DOHH2 (cell line): ENCODE measurements around the gene LTC4S.

Source experiments
- H3F3A ChIP-seq: fragments of 200-600 bp; sonication (generic), shearing (Covaris generic); 2 replicates; pipeline ENCODE4 v1.6.0; 2016; ENCODE audit warnings: antibody characterized with exemption, mild to moderate bottlenecking; ENCODE audit not compliant: control insufficient read depth, insufficient read depth
- H3K27ac ChIP-seq: fragments of 200-600 bp; sonication (generic); 2 replicates; pipeline ENCODE4 v1.5.1; 2014; ENCODE audit warnings: low read depth, mild to moderate bottlenecking, low read length, moderate library complexity
- H3K27me3 ChIP-seq: fragments of 200-600 bp; sonication (generic); 2 replicates; pipeline ENCODE4 v1.6.1; 2014; ENCODE audit warnings: mild to moderate bottlenecking, low read length, mixed read lengths; ENCODE audit not compliant: control insufficient read depth
- H3K36me3 ChIP-seq: fragments of 200-600 bp; sonication (generic); 2 replicates; pipeline ENCODE4 v1.6.1; 2014; ENCODE audit warnings: mild to moderate bottlenecking, low read length, moderate library complexity, mixed read lengths; ENCODE audit not compliant: control insufficient read depth
- H3K4me1 ChIP-seq: fragments of 200-600 bp; sonication (generic); 2 replicates; pipeline ENCODE4 v1.6.1; 2014; ENCODE audit warnings: mild to moderate bottlenecking, low read length, mixed read lengths; ENCODE audit not compliant: control insufficient read depth
- H3K4me2 ChIP-seq: fragments of 200-600 bp; sonication (generic); 2 replicates; pipeline ENCODE4 v1.6.0; 2014; ENCODE audit warnings: mild to moderate bottlenecking, low read length, moderate library complexity
- H3K4me3 ChIP-seq: fragments of 200-600 bp; sonication (generic); 2 replicates; pipeline ENCODE4 v1.5.1; 2014; ENCODE audit warnings: mild to moderate bottlenecking, low read length, mixed read lengths
- H3K79me2 ChIP-seq: fragments of 200-600 bp; sonication (generic); 2 replicates; pipeline ENCODE4 v1.6.1; 2014; ENCODE audit warnings: mild to moderate bottlenecking, low read length, mixed read lengths; ENCODE audit not compliant: control insufficient read depth
- H3K9me2 ChIP-seq: fragments of 200-600 bp; sonication (generic); replicated peaks from 2 replicates; pipeline ENCODE4 v1.6.1; 2014; ENCODE audit warnings: mild to moderate bottlenecking, low read length, mixed read lengths; ENCODE audit not compliant: control insufficient read depth
- H3K9me3 ChIP-seq: fragments of 200-600 bp; sonication (generic); 2 replicates; pipeline ENCODE4 v1.6.1; 2014; ENCODE audit warnings: antibody characterized with exemption, low read length, mixed read lengths; ENCODE audit not compliant: control insufficient read depth, insufficient read depth
- H4K20me1 ChIP-seq: fragments of 200-600 bp; sonication (generic); 2 replicates; pipeline ENCODE4 v1.6.0; 2014; ENCODE audit warnings: low read depth, mild to moderate bottlenecking, antibody characterized with exemption, low read length, moderate library complexity; ENCODE audit not compliant: control insufficient read depth, insufficient read depth
- EZH2phosphoT487 ChIP-seq: fragments of 200-600 bp; sonication (generic); IDR thresholded peaks from 2 replicates; pipeline ENCODE4 v1.6.1; 2017; ENCODE audit warnings: borderline replicate concordance, mild to moderate bottlenecking, antibody characterized with exemption, low read length, moderate library complexity, mixed read lengths
- TF ChIP-seq, protein P1 (sequence below): fragments of 200-600 bp; sonication (generic); IDR thresholded peaks from one replicate; pipeline ENCODE4 v1.5.1; 2014; ENCODE audit warnings: antibody characterized with exemption, mild to moderate bottlenecking, low read depth, low read length; ENCODE audit not compliant: poor library complexity, severe bottlenecking

LTC4S gene

DNA sequence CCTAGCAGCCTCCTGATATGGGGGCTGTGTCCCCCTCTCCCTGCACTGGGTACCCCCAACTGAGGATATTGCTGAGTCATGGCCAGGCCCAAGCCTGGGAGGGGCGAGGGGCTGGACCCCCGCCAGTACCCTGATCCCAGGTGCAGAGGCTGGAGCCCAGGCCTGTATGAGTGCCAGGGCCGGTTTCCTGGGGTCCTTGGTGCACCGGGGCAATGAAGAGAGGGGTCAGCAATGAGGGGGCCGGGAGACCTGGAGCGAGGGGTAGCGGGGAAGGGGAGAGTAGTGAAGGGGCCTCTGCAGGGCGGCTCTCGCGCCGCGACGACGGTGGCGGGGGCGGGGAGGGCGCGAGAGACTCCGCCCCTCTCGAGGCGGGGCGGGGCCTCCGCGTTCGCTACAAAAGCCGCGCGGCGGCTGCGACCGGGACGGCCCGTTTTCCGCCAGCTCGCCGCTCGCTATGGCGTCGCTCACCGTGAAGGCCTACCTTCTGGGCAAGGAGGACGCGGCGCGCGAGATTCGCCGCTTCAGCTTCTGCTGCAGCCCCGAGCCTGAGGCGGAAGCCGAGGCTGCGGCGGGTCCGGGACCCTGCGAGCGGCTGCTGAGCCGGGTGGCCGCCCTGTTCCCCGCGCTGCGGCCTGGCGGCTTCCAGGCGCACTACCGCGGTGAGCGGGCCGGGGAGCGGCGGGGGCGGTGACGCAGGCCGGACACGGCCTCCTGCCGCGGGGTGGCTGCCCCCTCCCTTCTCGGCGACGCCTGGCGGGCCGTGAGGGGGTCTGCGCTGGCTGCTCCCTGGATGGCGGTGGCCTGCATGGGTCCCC is 26.9 kb downstream of the LTC4S start, which contains the start of gene SQSTM1:
TSS of gene SQSTM1 (plus strand) at position 423 of the 815 bp plus-strand sequence. CDS start at position 455, 32 bp downstream.
- Histone ChIP-seq H4K20me1 (peaks cover 12% of the 10 kb centered on the region; the same call in 1 of the 2 replicates), H3K79me2 (peaks cover 27% of the 10 kb centered on the region), H3K9me3 (no peaks in the 10 kb centered on the region), H3K4me1 (peaks cover 37% of the 10 kb centered on the region), H3K27me3 (no peaks in the 10 kb centered on the region), H3K36me3 (peaks cover 35% of the 10 kb centered on the region), H3K27ac (peak within 1 kb of the TSS; percentile 64), H3K9me2 (no peaks in the 10 kb centered on the region), H3K4me3 (peak within 1 kb of the TSS; percentile 75), H3K4me2 (peak within 1 kb of the TSS; percentile 98), H3F3A (peaks cover 8% of the 10 kb centered on the region; the same call in 1 of the 2 replicates)
- TF ChIP-seq EZH2phosphoT487, result no peak
- TF ChIP-seq, protein P1, sequence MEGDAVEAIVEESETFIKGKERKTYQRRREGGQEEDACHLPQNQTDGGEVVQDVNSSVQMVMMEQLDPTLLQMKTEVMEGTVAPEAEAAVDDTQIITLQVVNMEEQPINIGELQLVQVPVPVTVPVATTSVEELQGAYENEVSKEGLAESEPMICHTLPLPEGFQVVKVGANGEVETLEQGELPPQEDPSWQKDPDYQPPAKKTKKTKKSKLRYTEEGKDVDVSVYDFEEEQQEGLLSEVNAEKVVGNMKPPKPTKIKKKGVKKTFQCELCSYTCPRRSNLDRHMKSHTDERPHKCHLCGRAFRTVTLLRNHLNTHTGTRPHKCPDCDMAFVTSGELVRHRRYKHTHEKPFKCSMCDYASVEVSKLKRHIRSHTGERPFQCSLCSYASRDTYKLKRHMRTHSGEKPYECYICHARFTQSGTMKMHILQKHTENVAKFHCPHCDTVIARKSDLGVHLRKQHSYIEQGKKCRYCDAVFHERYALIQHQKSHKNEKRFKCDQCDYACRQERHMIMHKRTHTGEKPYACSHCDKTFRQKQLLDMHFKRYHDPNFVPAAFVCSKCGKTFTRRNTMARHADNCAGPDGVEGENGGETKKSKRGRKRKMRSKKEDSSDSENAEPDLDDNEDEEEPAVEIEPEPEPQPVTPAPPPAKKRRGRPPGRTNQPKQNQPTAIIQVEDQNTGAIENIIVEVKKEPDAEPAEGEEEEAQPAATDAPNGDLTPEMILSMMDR, result no peak

DNA sequence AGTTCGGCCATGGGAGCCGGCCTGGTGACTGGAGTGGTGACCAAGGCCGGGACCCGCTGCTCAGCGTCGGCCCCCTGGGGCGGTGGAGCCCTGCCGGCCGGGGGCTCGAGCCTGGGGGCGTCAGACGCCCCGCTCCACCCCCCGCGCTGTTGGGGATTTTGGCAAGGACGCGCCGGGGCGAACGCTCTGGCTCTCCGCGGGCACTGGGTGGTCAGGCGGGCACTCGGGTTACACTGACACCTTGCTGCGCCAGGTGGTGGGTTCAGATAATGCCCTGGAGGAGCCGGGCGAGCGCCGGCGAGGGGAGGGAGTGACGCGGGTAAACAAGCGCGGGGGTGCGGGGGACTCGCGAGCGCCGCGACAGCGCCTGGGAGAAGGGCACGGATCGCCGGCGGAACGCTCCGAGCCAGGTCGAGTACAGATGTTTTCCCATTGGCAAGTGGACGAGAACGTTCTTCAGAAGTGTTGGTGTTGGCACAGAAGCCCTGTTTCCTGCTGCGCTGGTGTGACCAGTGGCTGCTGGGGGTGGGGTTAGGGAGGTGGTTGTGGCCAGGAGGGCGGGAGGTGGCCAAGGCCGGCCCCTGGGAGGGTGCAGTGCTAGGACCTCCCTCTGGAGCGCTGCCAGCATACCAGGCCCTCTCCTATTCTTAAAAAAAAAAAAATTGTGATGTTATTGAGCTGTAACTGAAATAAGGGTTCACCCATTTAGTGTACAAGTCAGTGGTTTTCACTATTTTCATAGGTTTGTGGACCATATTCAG is 27.7 kb downstream of the LTC4S start:
- H3K27ac ChIP-seq, result peak overlapping the region; percentile 64
- peaks cover 8% of the 10 kb centered on the region; the same call in 1 of the 2 replicates for H3F3A ChIP-seq
- H3K4me3 ChIP-seq, result peak overlapping the region; percentile 75
- H3K9me3 ChIP-seq, result no peaks in the 10 kb centered on the region
- H3K79me2 ChIP-seq, result peaks cover 27% of the 10 kb centered on the region
- H4K20me1 ChIP-seq, result peaks cover 12% of the 10 kb centered on the region; the same call in 1 of the 2 replicates
- H3K9me2 ChIP-seq, result no peaks in the 10 kb centered on the region
- H3K27me3 ChIP-seq, result no peaks in the 10 kb centered on the region
- H3K36me3 ChIP-seq, result peaks cover 42% of the 10 kb centered on the region
- peak overlapping the region; percentile 98 for H3K4me2 ChIP-seq
- TF ChIP-seq EZH2phosphoT487, result no peak
- TF ChIP-seq, protein P1, result no peak
- peaks cover 37% of the 10 kb centered on the region for H3K4me1 ChIP-seq

DNA sequence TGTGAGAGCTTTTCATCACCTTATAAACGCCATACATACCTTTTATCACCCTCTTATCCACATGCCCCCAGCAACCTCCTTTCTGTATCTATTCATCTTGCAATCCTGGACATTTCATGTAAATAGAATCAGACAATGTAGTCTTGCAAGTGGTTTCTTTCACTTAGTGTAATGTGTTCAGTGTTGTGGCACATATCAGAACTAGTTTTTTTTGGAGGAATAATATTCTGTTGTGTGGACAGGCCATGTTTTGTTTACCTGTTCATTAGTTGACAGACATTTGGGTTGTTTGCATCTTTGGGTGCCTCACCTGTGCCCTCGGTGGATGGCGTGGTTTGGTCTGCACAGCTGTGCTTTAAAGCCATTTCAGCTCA is 28.3 kb downstream of the LTC4S start:
- no peak for TF ChIP-seq EZH2phosphoT487
- TF ChIP-seq, protein P1, result no peak
- H4K20me1 ChIP-seq, result peaks cover 12% of the 10 kb centered on the region; the same call in 1 of the 2 replicates
- H3K27ac ChIP-seq, result no peak overlapping the region
- no peaks in the 10 kb centered on the region for H3K9me3 ChIP-seq
- H3K4me3 ChIP-seq, result peak overlapping the region; percentile 75
- H3F3A ChIP-seq, result peaks cover 8% of the 10 kb centered on the region; the same call in 1 of the 2 replicates
- no peaks in the 10 kb centered on the region for H3K27me3 ChIP-seq
- peak overlapping the region; percentile 98 for H3K4me2 ChIP-seq
- H3K9me2 ChIP-seq, result no peaks in the 10 kb centered on the region
- H3K4me1 ChIP-seq, result peaks cover 37% of the 10 kb centered on the region
- H3K79me2 ChIP-seq, result peaks cover 27% of the 10 kb centered on the region
- H3K36me3 ChIP-seq, result peaks cover 46% of the 10 kb centered on the region
